ENCODE data around the gene TMEM240. TPM values are rescaled to one million over a fixed set of nuclear protein-coding genes. Genes with fewer than 3 reads are reported as not detected.
"Not testable (repeated sequence)": the region's sequence is repeated elsewhere in the genome, so short reads cannot be mapped to it uniquely, and the experiment has no call there.

Gene TMEM240
- total RNA-seq, 1 donor from 2014 or later = 1.6 TPM

DNA sequence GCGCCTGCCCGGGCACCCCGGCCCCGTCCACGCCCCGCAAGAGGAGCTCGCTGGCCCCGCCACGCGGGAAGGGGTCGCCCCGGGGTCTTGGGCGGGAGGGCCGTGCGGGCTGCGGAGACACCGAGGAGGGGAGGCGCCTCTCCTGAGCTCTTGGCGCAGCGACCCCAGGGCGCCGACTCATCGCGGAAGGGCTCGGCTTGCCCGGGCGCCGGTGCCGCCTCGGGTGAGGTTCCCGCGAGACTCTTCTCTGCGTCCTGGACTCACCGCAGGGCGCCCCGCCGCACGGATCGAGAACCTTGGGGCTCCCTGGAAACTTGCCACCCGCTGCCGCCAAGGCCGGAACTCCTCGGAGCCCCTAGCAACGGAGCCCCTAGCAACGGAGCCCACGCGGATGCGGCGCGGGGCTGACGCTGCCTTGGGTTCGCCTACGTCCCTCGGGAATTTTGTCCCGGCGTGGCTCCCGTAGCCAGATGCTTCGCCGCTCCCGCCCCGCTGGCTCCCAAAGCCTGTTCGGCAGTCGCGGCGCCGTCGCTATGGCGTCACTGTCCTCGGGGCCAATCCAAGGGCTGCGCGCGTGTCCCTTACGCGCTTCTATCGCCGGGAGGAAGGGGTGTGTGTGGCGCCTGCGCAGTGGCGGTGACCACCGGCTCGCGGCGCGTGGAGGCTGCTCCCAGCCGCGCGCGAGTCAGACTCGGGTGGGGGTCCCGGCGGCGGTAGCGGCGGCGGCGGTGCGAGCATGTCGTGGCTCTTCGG, 28.7 kb downstream of the TMEM240 start, which contains the start of gene ATAD3A:
ATAD3A (plus strand) TSS at position 630 of the 753 bp plus-strand sequence; CDS start at position 737, 107 bp downstream.
- peak within 1 kb of the TSS; percentile 92 for H3K4me3 ChIP-seq (ENCODE audit: low read depth, low read length)
- TF ChIP-seq, protein P1, sequence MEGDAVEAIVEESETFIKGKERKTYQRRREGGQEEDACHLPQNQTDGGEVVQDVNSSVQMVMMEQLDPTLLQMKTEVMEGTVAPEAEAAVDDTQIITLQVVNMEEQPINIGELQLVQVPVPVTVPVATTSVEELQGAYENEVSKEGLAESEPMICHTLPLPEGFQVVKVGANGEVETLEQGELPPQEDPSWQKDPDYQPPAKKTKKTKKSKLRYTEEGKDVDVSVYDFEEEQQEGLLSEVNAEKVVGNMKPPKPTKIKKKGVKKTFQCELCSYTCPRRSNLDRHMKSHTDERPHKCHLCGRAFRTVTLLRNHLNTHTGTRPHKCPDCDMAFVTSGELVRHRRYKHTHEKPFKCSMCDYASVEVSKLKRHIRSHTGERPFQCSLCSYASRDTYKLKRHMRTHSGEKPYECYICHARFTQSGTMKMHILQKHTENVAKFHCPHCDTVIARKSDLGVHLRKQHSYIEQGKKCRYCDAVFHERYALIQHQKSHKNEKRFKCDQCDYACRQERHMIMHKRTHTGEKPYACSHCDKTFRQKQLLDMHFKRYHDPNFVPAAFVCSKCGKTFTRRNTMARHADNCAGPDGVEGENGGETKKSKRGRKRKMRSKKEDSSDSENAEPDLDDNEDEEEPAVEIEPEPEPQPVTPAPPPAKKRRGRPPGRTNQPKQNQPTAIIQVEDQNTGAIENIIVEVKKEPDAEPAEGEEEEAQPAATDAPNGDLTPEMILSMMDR (conservative IDR thresholded peaks at IDR 0.05; ENCODE audit: low read depth, low read length) = no peak
- peak; percentile 55 for DNase-seq (ENCODE audit: low read depth)

DNA sequence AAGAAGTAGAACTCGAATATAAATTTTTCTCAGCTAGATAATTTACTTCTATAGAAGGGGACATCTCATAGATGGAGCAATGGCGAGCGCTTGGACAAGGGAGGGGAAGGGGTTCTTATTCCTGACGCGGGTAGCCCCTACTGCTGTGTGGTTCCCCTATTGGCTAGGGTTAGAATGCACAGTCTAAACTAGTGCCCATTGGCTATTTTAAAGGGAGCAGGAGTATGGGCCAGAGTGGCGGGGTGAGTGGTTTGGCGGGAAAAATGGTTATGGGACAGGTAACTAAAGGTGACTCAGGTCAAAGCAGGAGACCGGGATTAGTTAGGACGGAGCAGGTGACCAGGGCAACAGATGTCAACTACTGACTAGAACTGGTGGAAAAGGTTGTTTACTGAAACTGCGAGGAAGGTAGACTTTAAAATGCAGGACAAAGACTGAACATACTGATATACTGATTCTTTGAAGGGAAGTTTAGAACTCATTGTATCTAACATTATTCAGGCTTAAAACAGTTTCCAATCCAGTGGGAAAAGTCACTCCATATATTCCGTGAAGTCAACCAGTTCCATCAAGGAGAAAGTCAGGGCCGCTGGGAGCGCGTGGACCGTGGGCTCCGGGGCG, 29.4 kb downstream of the TMEM240 start:
- TF ChIP-seq, protein P1 (conservative IDR thresholded peaks at IDR 0.05; ENCODE audit: low read depth, low read length) = no peak
- DNase-seq (ENCODE audit: low read depth) = no peak

DNA sequence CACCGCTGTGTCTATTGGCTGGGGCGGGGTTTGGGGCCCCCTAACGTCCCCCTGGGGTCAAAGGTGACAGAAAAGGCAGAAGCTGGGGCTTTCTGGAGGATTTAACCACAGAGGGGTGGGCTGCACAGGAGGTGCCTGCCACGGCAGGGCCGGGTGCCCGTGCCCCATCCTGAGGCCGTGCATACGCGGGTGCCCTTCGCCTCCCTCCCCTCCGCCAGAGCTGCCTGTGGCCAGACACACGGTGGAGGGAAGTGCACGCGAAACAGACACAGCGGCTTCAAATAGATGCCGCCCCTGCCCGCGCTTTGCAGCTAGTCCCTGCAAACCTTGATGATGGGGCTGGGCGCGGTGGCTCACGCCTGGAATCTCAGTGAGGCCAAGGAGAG, 31.0 kb downstream of the TMEM240 start:
- DNase-seq (ENCODE audit: low read depth); H3K4me3 ChIP-seq (ENCODE audit: low read depth, low read length): not testable (repeated sequence)

More for the DNA sequence above, 29.4 kb downstream of the TMEM240 start:
- H3K4me3 ChIP-seq (ENCODE audit: low read depth, low read length) = peak overlapping the region; percentile 92

DNA sequence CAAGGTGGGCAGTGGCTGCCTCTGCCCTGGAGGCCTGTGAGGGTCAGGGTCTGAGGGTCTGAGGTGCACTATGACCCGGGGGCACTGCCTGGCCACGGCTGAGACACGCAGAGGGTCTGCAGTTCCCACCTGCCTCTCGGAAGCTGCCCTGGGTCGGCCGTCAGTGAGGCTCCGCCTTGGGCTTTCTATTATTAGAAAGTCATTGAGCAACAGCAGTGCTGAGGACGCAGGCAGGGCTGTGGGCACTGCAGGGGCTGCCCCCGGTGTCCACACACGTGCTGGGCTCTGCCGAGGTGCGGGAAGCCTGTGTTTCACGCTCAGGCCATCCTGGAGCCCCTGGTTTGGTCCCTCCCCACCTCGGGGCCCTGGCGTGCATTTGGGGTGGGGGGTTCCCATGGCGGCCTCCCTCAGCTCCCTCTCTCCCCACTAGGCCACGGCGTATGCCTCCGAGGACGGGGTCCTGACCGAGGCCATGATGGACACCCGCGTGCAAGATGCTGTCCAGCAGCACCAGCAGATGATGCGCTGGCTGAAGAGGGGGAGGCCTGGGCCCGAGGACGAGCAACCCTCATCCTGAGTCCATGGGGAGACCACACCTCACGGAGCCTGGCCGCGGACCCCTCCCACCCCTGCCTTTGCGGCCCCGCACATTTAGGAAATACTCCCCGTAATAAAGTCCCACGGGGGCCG, 31.5 kb downstream of the TMEM240 start:
- DNase-seq (ENCODE audit: low read depth); H3K4me3 ChIP-seq (ENCODE audit: low read depth, low read length): not testable (repeated sequence)

DNA sequence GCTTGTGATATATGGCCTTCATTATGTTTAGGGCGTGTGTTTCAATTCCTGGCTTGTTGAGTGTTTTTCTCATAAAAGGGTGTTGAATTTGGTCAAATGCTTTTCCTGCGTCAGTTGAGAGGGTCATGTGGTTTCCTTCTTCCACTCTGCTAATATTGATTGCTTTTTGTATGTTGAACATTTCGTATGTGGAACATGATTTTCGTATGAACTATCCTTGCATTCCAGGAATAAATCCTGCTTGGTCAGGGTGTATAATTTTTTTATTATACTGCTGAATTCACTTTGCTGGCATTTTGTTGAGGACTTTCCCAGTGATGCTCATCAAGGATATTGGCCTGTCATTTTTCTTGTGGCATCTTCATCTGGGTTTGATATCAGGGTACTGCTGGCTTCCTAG, 33.1 kb downstream of the TMEM240 start:
- no peak overlapping the region for H3K4me3 ChIP-seq (ENCODE audit: low read depth, low read length)
- DNase-seq (ENCODE audit: low read depth) = no peak
- TF ChIP-seq, protein P1 (conservative IDR thresholded peaks at IDR 0.05; ENCODE audit: low read depth, low read length) = no peak

DNA sequence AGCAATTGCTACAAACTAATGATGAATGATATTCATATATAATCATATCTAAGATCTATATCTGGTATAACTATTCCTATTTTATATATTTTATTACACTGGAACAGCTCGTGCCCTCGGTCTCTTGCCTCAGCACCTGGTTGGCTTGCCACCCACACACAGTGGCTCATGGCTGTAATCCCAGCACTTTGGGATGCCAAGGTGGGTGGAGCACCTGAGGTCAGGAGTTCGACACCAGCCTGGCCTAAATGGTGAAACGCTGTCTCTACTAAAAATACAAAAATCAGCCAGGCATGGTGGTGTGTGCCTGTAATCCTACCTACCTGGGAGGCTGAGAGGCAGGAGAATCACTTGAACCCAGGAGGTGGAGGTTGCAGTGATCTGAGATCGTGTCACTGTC, 34.6 kb downstream of the TMEM240 start:
- DNase-seq (ENCODE audit: low read depth); H3K4me3 ChIP-seq (ENCODE audit: low read depth, low read length): not testable (repeated sequence)

DNA sequence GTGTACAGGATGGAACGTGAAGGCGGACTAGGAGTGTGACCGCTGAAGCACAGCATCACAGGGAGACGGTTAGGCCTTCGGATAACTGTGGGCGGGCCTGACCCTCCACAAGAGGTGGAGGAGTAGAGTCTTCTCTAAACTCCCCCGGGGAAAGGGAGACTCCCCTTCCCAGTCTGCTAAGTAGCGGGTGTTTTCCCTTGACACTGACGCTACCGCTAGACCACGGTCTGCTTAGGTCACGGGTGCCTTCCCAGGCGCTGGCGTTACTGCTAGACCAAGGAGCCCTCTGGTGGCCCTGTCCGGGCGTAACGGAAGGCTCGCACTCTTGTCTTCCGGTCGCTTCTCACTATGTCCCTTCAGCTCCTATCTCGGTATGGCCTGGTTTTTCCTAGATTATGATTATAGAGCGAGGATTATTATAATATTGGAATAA, 35.0 kb downstream of the TMEM240 start:
- TF ChIP-seq, protein P1 (conservative IDR thresholded peaks at IDR 0.05; ENCODE audit: low read depth, low read length) = peak; percentile 40
- DNase-seq (ENCODE audit: low read depth) = not testable (repeated sequence)
- peak overlapping the region; percentile 21 for H3K4me3 ChIP-seq (ENCODE audit: low read depth, low read length)

DNA sequence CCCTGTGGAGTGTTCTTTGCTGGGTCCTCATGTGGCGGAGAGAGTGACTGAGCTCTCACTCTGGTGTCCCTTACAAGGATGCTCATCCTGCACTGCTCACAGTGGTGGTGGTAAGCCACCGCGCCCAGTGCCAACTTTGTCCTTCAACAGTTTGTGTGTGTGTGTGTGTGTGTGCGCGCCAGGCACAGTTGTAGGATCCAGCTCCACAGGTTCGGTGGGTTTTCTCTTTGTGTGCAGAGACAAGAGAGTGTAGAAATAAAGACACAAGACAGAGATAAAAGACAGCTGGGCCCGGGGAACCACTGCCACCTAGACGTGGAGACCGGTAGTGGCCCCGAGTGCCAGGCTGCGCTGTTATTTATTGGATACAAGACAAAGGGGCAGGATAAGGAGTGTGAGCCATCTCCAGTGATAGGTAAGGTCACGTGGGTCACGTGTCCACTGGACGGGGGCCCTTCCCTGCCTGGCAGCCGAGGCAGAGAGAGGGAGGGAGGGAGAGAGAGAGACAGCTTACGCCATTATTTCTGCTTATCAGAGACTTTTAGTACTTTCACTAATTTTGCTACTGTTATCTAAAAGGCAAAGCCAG, 35.6 kb downstream of the TMEM240 start:
- TF ChIP-seq, protein P1 (conservative IDR thresholded peaks at IDR 0.05; ENCODE audit: low read depth, low read length) = peak; percentile 60
- DNase-seq (ENCODE audit: low read depth) = not testable (repeated sequence)
- peak overlapping the region; percentile 21 for H3K4me3 ChIP-seq (ENCODE audit: low read depth, low read length)

DNA sequence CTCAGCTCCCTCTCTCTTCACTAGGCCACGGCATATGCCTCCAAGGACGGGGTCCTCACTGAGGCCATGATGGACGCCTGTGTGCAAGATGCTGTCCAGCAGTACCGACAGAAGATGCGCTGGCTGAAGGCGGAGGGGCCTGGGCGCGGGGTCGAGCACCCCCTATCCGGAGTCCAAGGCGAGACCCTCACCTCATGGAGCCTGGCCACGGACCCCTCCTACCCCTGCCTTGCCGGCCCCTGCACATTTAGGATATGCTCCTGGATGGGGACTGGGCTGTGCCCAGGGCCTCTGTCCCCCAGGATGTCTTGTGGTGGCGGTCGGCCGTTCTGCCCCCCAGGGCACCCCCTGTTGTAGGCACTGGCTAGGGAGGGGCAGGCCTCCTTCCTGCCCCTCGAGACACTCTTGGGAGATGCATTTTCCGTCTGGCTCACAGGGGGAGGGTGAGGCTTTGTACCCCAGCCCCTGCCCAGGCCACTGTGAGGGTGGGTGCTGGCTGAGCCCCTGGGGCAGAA, 44.9 kb downstream of the TMEM240 start:
- not testable (repeated sequence) for DNase-seq (ENCODE audit: low read depth); H3K4me3 ChIP-seq (ENCODE audit: low read depth, low read length)

DNA sequence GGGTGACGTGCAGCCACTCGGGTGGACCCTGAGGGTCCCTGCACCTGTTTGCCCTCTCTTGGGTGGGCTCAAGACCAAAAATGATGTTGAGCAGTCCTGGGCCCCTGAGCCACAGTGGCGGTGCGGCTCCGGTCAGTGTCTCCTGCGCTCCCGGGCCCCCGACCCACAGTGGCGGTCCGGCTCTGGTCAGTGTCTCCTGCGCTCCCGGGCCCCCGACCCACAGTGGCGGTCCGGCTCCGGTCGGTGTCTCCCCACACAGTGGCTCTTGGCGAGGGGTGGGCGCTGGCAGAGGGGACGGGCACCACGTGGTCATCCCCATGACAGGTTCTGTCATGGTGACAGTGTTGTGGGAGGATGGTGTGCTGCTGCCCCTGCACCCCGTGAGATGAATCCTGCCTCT, 46.1 kb downstream of the TMEM240 start:
- not testable (repeated sequence) for DNase-seq (ENCODE audit: low read depth); H3K4me3 ChIP-seq (ENCODE audit: low read depth, low read length)

All from epithelial cell of proximal tubule (primary cell).